Measurements from ENCODE around the gene ALX1.

The ALX1 gene

GRCh38 chr12:85277191-85277590 is 2.8 kb upstream of the ALX1 start:
- Histone ChIP-seq H3K27me3 (ENCODE audit: control insufficient read depth, insufficient read depth, low read length) (peaks cover 74% of the 10 kb centered on the region), H3K4me1 (ENCODE audit: control insufficient read depth, insufficient read depth, low read length) (peaks cover 12% of the 10 kb centered on the region), H3K27ac (ENCODE audit: low read depth, low read length) (no peak overlapping the region), H3K4me3 (ENCODE audit: low read depth, low read length) (no peak overlapping the region), H3K9ac (ENCODE audit: low read length) (no peak overlapping the region), H3K9me3 (ENCODE audit: control insufficient read depth, insufficient read depth, low read depth, low read length) (no peaks in the 10 kb centered on the region), H3K36me3 (ENCODE audit: control insufficient read depth, insufficient read depth, low read length) (no peaks in the 10 kb centered on the region)

- H3K9me3 ChIP-seq (ENCODE audit: control insufficient read depth, insufficient read depth, low read depth, low read length): no peaks in the 10 kb centered on the region
- H3K4me1 ChIP-seq (ENCODE audit: control insufficient read depth, insufficient read depth, low read length): peaks cover 12% of the 10 kb centered on the region
- H3K36me3 ChIP-seq (ENCODE audit: control insufficient read depth, insufficient read depth, low read length): no peaks in the 10 kb centered on the region
- H3K4me3 ChIP-seq (ENCODE audit: low read depth, low read length): peak overlapping the region; percentile 84
- peaks cover 66% of the 10 kb centered on the region for H3K27me3 ChIP-seq (ENCODE audit: control insufficient read depth, insufficient read depth, low read length)
- no peak overlapping the region for H3K27ac ChIP-seq (ENCODE audit: low read depth, low read length)
- no peak overlapping the region for H3K9ac ChIP-seq (ENCODE audit: low read length)
Measured at GRCh38 chr12:85277900-85278597, 2.0 kb upstream of the ALX1 start.

GRCh38 chr12:85278598-85279448 is 1.2 kb upstream of the ALX1 start:
- H3K36me3 ChIP-seq (ENCODE audit: control insufficient read depth, insufficient read depth, low read length): no peaks in the 10 kb centered on the region
- no peak overlapping the region for H3K27ac ChIP-seq (ENCODE audit: low read depth, low read length)
- peak overlapping the region; percentile 84 for H3K4me3 ChIP-seq (ENCODE audit: low read depth, low read length)
- peak overlapping the region; percentile 81 for H3K9ac ChIP-seq (ENCODE audit: low read length)
- peaks cover 16% of the 10 kb centered on the region for H3K4me1 ChIP-seq (ENCODE audit: control insufficient read depth, insufficient read depth, low read length)
- no peaks in the 10 kb centered on the region for H3K9me3 ChIP-seq (ENCODE audit: control insufficient read depth, insufficient read depth, low read depth, low read length)
- H3K27me3 ChIP-seq (ENCODE audit: control insufficient read depth, insufficient read depth, low read length): peaks cover 58% of the 10 kb centered on the region

GRCh38 chr12:85279449-85280164 is 413 bp upstream of the ALX1 start:
- H3K27me3 ChIP-seq (ENCODE audit: control insufficient read depth, insufficient read depth, low read length): peaks cover 50% of the 10 kb centered on the region
- H3K4me1 ChIP-seq (ENCODE audit: control insufficient read depth, insufficient read depth, low read length): peaks cover 16% of the 10 kb centered on the region
- peak overlapping the region; percentile 84 for H3K4me3 ChIP-seq (ENCODE audit: low read depth, low read length)
- H3K36me3 ChIP-seq (ENCODE audit: control insufficient read depth, insufficient read depth, low read length): no peaks in the 10 kb centered on the region
- peak overlapping the region; percentile 81 for H3K9ac ChIP-seq (ENCODE audit: low read length)
- peak overlapping the region; percentile 21; the same call in 1 of the 2 replicates for H3K27ac ChIP-seq (ENCODE audit: low read depth, low read length)
- H3K9me3 ChIP-seq (ENCODE audit: control insufficient read depth, insufficient read depth, low read depth, low read length): no peaks in the 10 kb centered on the region

- H3K4me3 ChIP-seq (ENCODE audit: low read depth, low read length): peak overlapping the region; percentile 84
- H3K9ac ChIP-seq (ENCODE audit: low read length): peak overlapping the region; percentile 81
- H3K36me3 ChIP-seq (ENCODE audit: control insufficient read depth, insufficient read depth, low read length): no peaks in the 10 kb centered on the region
- H3K27ac ChIP-seq (ENCODE audit: low read depth, low read length): peak overlapping the region; percentile 21; the same call in 1 of the 2 replicates
- no peaks in the 10 kb centered on the region for H3K9me3 ChIP-seq (ENCODE audit: control insufficient read depth, insufficient read depth, low read depth, low read length)
- H3K4me1 ChIP-seq (ENCODE audit: control insufficient read depth, insufficient read depth, low read length): peaks cover 16% of the 10 kb centered on the region
- H3K27me3 ChIP-seq (ENCODE audit: control insufficient read depth, insufficient read depth, low read length): peaks cover 36% of the 10 kb centered on the region
Measured at GRCh38 chr12:85280984-85281630, 1.1 kb downstream of the ALX1 start.

GRCh38 chr12:85281636-85282312 is 1.8 kb downstream of the ALX1 start:
- Histone ChIP-seq H3K9ac (ENCODE audit: low read length) (no peak overlapping the region), H3K9me3 (ENCODE audit: control insufficient read depth, insufficient read depth, low read depth, low read length) (no peaks in the 10 kb centered on the region), H3K4me3 (ENCODE audit: low read depth, low read length) (peak overlapping the region; percentile 84), H3K27me3 (ENCODE audit: control insufficient read depth, insufficient read depth, low read length) (peaks cover 30% of the 10 kb centered on the region), H3K27ac (ENCODE audit: low read depth, low read length) (no peak overlapping the region), H3K4me1 (ENCODE audit: control insufficient read depth, insufficient read depth, low read length) (peaks cover 16% of the 10 kb centered on the region), H3K36me3 (ENCODE audit: control insufficient read depth, insufficient read depth, low read length) (no peaks in the 10 kb centered on the region)

- no peaks in the 10 kb centered on the region for H3K36me3 ChIP-seq (ENCODE audit: control insufficient read depth, insufficient read depth, low read length)
- H3K27me3 ChIP-seq (ENCODE audit: control insufficient read depth, insufficient read depth, low read length): peaks cover 12% of the 10 kb centered on the region
- H3K4me3 ChIP-seq (ENCODE audit: low read depth, low read length): no peak overlapping the region; the same call in 1 of the 2 replicates
- H3K4me1 ChIP-seq (ENCODE audit: control insufficient read depth, insufficient read depth, low read length): peaks cover 10% of the 10 kb centered on the region
- H3K9ac ChIP-seq (ENCODE audit: low read length): no peak overlapping the region
- no peaks in the 10 kb centered on the region for H3K9me3 ChIP-seq (ENCODE audit: control insufficient read depth, insufficient read depth, low read depth, low read length)
- H3K27ac ChIP-seq (ENCODE audit: low read depth, low read length): no peak overlapping the region
Measured at GRCh38 chr12:85283560-85283959, 3.5 kb downstream of the ALX1 start.

GRCh38 chr12:85296362-85296761 is 16.3 kb downstream of the ALX1 start:
- Histone ChIP-seq H3K36me3 (ENCODE audit: control insufficient read depth, insufficient read depth, low read length) (no peaks in the 10 kb centered on the region), H3K27ac (ENCODE audit: low read depth, low read length) (no peak overlapping the region), H3K9me3 (ENCODE audit: control insufficient read depth, insufficient read depth, low read depth, low read length) (no peaks in the 10 kb centered on the region), H3K27me3 (ENCODE audit: control insufficient read depth, insufficient read depth, low read length) (no peaks in the 10 kb centered on the region), H3K4me1 (ENCODE audit: control insufficient read depth, insufficient read depth, low read length) (no peaks in the 10 kb centered on the region), H3K4me3 (ENCODE audit: low read depth, low read length) (no peak overlapping the region), H3K9ac (ENCODE audit: low read length) (no peak overlapping the region)

GRCh38 chr12:85299053-85299452 is 19.0 kb downstream of the ALX1 start:
- Histone ChIP-seq H3K36me3 (ENCODE audit: control insufficient read depth, insufficient read depth, low read length) (no peaks in the 10 kb centered on the region), H3K27me3 (ENCODE audit: control insufficient read depth, insufficient read depth, low read length) (no peaks in the 10 kb centered on the region), H3K9me3 (ENCODE audit: control insufficient read depth, insufficient read depth, low read depth, low read length) (no peaks in the 10 kb centered on the region), H3K9ac (ENCODE audit: low read length) (no peak overlapping the region), H3K4me1 (ENCODE audit: control insufficient read depth, insufficient read depth, low read length) (no peaks in the 10 kb centered on the region), H3K4me3 (ENCODE audit: low read depth, low read length) (no peak overlapping the region), H3K27ac (ENCODE audit: low read depth, low read length) (no peak overlapping the region)

GRCh38 chr12:85301051-85301450 is 21.0 kb downstream of the ALX1 start:
- Histone ChIP-seq H3K27ac (ENCODE audit: low read depth, low read length) (no peak overlapping the region), H3K4me3 (ENCODE audit: low read depth, low read length) (no peak overlapping the region), H3K27me3 (ENCODE audit: control insufficient read depth, insufficient read depth, low read length) (no peaks in the 10 kb centered on the region), H3K4me1 (ENCODE audit: control insufficient read depth, insufficient read depth, low read length) (no peaks in the 10 kb centered on the region; the same call in 1 of the 2 replicates), H3K36me3 (ENCODE audit: control insufficient read depth, insufficient read depth, low read length) (no peaks in the 10 kb centered on the region), H3K9me3 (ENCODE audit: control insufficient read depth, insufficient read depth, low read depth, low read length) (no peaks in the 10 kb centered on the region), H3K9ac (ENCODE audit: low read length) (no peak overlapping the region)
